ENCODE results near the gene ING1.
"Not testable (repeated sequence)": the region's sequence is repeated elsewhere in the genome, so short reads cannot be mapped to it uniquely, and the experiment has no call there.

Gene ING1, protein sequence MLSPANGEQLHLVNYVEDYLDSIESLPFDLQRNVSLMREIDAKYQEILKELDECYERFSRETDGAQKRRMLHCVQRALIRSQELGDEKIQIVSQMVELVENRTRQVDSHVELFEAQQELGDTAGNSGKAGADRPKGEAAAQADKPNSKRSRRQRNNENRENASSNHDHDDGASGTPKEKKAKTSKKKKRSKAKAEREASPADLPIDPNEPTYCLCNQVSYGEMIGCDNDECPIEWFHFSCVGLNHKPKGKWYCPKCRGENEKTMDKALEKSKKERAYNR

DNA sequence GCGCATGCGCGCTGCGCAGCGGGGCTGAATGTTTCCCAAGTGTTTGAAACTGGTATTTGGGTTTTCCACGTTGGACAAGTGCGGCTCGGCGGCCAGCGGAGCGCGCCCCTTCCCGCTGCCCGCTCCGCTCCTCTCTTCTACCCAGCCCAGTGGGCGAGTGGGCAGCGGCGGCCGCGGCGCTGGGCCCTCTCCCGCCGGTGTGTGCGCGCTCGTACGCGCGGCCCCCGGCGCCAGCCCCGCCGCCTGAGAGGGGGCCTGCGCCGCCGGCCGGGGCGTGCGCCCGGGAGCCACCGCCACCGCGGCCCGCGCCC lies at the start of gene ING1:
Gene ING1, plus strand, starts transcription at position 59 of the 311 bp plus-strand sequence. CDS start 450 bp downstream, outside the sequence.
- FAIRE-seq, result peak; percentile 48

DNA sequence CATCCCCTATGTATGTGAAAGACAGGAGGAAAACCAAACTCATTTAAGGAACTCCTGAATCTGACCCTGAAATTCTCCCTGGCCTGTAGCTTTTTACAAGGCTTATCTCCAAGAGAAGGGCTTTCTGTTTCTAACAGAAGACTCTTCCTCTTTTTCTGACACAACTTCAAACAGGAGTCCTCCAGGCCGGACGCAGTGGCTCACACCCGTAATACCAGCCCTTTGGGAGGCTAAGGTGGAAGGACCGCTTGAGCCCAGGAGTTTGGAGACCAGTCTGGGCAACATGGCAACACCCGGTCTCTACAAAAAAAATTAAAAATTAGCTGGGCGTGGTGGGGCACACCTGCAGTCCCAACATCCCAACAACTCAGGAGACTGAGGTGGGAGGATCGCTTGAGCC lies 49.5 kb upstream of the ING1 start:
- FAIRE-seq (no peak), DNase-seq (ENCODE audit: insufficient read length, low spot score) (no peak)

More for the DNA sequence above, at the start of gene ING1:
- DNase-seq (ENCODE audit: insufficient read length, low spot score), result no peak

- FAIRE-seq, result no peak
- DNase-seq (ENCODE audit: insufficient read length, low spot score), result no peak
These were observed 48.8 kb upstream of the ING1 start for GRCh38 chr13:110664673-110665072.

DNA sequence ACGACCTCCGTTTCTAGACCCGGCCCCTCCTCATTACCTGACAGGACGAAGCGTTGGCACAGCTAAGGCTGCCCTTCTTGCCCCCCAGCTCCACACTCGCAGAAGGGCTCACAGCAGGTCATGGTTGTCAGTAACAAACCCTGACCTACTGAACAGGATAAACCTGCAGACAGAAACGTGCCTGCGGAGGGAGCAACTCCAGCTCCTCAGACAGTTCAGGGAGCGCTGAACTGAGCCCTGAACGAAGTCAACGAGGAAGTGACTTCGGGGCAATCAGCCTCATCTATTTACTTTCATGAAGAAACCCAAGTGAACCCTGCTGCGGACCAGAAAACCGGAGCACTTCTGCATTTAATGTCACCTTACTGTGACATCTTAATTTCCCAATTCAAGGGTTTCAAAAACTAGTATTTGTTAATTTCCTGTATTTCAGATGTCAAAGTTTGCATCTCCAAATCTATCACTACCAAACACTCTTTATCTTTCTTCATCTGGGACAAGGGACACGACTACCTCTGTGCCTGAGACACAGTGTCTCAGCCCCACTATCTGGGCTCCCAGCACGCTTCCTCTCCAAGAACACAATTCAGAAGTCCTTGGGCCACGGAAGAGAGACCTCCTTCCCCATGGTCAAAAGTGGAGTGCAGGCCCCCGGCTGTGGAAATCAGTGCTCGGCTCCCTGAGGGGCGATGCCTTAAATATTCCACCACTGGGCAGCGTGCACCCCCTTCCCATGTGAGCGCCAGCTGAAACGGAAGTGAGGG lies 47.8 kb upstream of the ING1 start:
- FAIRE-seq (no peak), DNase-seq (ENCODE audit: insufficient read length, low spot score) (no peak)

DNA sequence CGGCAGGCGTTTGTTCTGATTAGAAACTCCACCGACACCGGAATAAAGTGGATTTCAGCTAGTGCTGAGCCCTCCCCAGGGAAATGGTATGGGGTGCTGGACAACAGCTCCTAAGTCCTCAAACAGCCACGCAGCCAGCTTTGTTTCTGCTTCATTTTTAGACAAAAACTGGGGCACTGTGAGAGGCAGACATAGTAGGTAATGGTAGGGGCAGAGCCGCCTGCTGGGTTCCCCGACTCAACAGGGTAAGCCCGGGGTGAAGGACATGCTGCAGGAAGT lies 47.3 kb upstream of the ING1 start:
- DNase-seq (ENCODE audit: insufficient read length, low spot score) (no peak), FAIRE-seq (no peak)

DNA sequence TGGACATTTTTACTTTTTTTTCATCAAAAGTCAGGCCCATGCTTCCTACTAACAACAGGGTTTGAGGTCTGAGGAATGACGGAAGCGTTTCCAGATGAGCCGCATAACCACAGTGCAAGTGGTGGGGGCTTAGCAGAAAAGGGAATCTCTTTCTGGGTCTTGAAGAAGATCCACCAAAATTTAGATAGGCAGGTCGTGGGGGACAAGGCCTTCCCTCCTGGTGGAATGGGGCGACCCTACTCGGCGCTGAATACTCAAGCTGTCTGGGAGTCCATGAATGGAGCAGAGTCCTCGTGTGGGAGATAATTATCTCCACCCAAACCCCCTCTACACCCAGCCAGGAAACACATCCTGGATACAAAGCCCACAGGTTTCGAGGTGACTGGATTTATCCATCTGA lies 44.5 kb upstream of the ING1 start:
- no peak for DNase-seq (ENCODE audit: insufficient read length, low spot score)

GRCh38 chr13:110669814-110670213 lies 43.7 kb upstream of the ING1 start:
- FAIRE-seq; DNase-seq (ENCODE audit: insufficient read length, low spot score): not testable (repeated sequence)

More for the DNA sequence above, 44.5 kb upstream of the ING1 start:
- no peak for FAIRE-seq

DNA sequence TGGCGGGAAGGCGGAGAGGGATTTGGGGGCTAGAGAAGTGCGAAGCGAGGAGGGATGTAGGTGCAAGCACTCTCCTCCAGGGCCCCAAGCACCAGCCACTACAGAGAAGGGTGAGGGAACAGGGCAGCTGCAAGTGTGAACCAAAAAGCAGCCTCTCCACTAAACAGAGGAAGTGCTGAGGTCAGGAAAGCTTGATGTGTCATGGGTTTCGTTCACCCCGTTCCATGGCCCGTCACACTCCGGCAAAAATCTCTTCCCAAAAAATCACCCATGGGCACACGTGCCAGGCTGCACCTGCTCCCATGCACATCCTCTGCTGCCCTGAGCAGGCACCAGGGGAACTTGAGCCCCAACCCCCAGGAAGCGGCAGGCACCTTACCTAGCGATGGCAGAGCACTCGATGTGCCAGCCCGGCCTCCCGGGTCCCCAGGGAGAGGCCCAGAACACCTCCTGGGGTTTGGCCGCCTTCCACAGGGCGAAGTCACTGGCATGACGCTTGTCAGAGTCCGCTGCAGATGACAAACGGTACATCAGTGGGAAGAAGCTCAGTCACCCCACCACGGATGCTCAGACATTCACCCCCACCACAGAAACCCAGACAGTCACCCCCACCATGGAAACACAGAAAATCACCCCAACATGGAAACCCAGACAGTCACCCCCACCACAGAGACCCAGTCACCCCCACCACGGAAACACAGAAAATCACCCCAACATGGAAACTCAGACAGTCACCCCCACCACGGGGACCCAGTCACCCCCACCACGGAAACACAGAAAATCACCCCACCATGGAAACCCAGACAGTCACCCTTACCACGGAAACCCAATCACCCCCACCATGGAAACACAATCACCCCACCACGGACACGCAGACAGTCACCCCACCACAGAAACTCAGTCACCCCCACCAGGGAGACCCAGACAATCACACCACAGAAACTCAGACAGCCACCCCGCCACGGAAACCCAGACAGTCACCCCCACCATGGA lies 36.6 kb upstream of the ING1 start:
- peak; percentile 92 for FAIRE-seq

DNA sequence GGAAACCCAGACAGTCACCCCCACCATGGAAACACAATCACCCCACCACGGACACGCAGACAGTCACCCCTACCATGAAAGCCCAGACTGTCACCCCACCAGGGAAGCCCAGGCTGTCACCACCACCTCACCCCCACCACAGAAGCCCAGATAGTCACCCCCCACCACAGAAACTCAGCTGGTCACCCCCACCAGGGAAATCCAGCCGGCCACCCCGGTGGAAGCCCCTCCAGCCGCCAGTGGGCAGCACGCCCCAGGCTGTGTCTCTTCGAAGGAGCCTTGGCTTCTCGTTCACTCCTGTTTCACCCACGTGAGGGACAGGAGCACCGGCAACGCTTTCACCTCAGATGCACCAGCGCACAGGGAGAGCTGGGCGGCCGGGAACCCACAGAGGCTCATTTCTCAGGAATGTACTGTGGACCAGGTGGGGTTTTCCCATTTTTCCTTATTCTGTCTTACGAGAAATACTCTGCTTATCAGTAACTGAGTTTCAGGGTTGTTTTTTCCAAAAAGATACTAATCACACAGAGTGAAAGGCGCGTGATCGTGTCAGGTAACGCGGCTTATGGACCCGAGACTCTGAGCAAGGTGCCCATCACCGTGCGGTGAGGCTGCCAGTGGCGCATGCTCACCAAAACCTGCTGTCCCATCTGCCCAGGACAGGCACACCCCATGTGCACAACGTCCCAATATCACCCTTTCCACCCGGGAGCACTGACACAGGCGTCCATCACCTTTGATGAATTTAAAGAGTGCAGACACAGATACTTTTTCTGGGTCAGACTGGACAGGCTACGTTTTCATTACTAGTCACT lies 35.6 kb upstream of the ING1 start:
- no peak for FAIRE-seq
- DNase-seq (ENCODE audit: insufficient read length, low spot score), result no peak

More for the DNA sequence above, 36.6 kb upstream of the ING1 start:
- DNase-seq (ENCODE audit: insufficient read length, low spot score), result peak; percentile 73

- no peak for FAIRE-seq
These were observed 32.6 kb upstream of the ING1 start for GRCh38 chr13:110680852-110681251.

GRCh38 chr13:110681868-110682550 lies 31.5 kb upstream of the ING1 start:
- DNase-seq (ENCODE audit: insufficient read length, low spot score), result no peak
- no peak for FAIRE-seq

More at GRCh38 chr13:110680852-110681251, 32.6 kb upstream of the ING1 start:
- no peak for DNase-seq (ENCODE audit: insufficient read length, low spot score)

- FAIRE-seq (no peak), DNase-seq (ENCODE audit: insufficient read length, low spot score) (no peak)
These were observed 30.8 kb upstream of the ING1 start for GRCh38 chr13:110682746-110683145.

- FAIRE-seq, result peak; percentile 37
- no peak for DNase-seq (ENCODE audit: insufficient read length, low spot score)
These were observed 30.2 kb upstream of the ING1 start for GRCh38 chr13:110683203-110683883.

DNA sequence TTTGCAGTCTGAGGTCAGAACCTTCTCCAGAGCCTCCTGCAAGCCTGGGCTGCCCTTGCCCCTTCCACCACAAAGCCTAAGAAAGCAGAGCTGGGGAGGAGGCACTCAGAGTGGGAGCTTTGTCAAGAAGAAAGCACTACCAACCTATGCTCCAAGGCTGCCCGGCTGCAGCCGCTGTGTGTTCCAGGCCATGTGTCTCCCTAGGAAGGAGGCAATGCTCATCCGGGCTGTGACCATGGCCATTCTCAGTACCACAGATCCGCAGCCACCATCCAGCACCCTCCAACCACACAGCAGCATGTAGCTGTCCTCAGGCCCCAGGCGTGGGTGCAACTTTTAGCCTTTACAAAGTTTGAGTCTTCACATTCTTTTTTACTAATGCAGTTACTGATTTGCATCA lies 29.6 kb upstream of the ING1 start:
- FAIRE-seq (no peak), DNase-seq (ENCODE audit: insufficient read length, low spot score) (no peak)

DNA sequence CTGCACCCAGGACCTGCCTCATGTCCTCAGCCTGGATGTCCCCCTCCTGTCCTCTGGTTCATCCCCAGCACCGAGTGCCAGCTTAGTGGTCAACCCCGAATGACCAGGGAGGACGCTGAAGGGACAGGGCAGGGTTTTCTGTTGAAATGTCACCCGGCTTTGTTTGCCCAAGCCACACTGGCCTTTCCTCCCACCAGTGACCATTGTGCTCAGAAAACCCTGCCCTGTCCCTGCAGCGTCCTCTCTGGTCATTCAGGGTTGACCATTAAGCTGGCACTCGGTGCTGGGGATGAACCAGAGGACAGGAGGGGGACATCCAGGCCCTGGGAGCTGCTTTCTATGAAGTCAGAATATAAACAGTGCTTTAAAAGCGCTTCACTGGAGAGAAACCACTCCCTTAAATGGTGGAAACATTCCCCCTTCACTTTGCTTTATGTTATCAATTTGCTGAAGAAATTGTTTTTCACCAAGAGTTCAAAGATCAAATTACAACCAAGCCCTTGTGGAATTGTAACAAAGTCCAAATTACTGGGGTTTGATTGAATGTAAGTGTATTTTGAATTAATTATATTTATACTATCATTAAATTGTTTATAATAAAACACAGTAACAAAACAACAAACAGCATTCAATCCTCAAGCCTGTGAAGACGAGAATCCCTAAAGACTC lies 29.0 kb upstream of the ING1 start:
- DNase-seq (ENCODE audit: insufficient read length, low spot score) (no peak), FAIRE-seq (no peak)

DNA sequence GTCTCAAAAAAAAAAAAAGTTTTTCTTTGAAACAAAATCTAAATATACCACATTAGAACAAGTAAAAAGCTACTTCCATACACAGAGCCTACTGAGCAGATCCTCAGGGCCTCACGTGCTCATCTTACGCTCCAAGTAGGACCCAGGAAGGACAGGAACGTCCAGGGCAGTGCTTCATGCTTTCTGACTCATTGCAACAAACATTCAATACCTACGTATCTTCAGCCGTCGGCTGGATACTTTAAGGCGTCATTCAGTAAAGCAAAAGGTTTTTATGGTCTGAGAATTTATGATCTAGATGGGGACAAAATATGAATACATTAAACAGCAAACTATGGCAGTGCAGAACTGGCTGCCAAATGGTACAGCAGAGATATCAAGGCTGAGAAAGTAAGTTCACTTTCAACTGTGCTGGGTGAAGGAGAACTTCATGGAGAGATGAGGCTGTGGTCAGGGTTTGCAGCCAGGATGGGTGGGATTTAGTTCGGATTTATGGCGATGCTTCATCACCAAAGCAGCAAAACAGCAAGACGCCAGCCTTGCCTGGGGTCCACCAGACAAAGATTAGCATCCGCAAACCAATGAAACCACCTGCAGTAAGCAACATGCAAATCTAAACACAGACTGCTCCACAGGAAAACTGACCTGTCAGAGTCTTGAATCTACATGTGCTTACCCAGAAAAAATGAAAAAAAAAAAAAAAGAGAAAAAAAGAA lies 28.0 kb upstream of the ING1 start:
- DNase-seq (ENCODE audit: insufficient read length, low spot score) (no peak), FAIRE-seq (no peak)

DNA sequence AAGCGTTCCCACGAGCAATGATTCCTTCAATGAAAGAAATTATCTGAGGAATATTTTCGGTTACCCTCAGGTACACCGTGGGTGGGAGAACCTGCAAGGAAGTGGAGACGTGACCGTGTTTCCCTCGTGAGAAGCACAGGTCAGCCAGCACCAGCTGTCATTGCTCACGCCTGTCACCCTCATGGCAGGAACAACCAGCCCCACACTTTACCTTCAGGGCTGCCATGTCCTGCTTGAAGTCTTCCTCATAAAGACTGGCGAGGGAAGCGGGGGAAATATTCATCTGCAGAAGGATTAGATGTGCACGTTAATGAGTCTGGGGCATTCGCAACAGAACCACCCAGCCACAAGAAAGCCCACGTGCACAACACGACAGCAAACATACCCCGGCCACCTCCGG lies 25.8 kb upstream of the ING1 start:
- no peak for DNase-seq (ENCODE audit: insufficient read length, low spot score)
- FAIRE-seq, result no peak

DNA sequence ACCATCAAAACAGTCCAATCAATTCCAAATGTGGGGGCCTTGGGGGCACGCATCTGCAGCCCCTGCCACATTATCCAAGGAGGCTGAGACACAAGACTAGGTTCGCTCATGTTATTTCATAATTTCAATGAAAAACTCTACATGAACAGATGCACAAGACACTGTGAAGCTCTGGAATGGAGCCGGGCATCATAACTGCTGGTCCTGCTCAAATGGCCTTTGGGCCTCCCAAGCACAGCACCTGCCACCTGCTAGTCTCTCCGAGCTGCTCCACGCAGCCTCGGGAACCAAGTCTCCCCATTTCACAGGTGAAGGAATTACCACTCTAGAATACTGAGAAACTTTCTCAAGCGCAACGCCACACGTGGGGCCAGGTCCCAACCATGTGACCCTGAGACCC lies 24.5 kb upstream of the ING1 start:
- FAIRE-seq, result no peak

More for the DNA sequence above, 24.5 kb upstream of the ING1 start:
- DNase-seq (ENCODE audit: insufficient read length, low spot score), result no peak

All from GM19239 (cell line).